NT2/D1 (cell line): ENCODE data around the gene POLR1H.
"Not testable (repeated sequence)": the region's sequence is repeated elsewhere in the genome, so short reads cannot be mapped to it uniquely, and the experiment has no call there.

Source experiments
- SUZ12 ChIP-seq: IDR thresholded peaks from 2 replicates; pipeline ENCODE4 v1.6.1; 2011; ENCODE audit not compliant: insufficient read length, insufficient read depth; ENCODE audit errors: extremely low read depth
- ZNF274 ChIP-seq: IDR thresholded peaks from 2 replicates; pipeline ENCODE4 v1.6.1; 2011; ENCODE audit warnings: mild to moderate bottlenecking, low read depth, low read length

GRCh38 chr6:30033440-30033839, 27.6 kb upstream of the POLR1H start:
- TF ChIP-seq SUZ12, ZNF274: not testable (repeated sequence)
